Measurements from ENCODE around the gene LRP1.

Gene LRP1

DNA sequence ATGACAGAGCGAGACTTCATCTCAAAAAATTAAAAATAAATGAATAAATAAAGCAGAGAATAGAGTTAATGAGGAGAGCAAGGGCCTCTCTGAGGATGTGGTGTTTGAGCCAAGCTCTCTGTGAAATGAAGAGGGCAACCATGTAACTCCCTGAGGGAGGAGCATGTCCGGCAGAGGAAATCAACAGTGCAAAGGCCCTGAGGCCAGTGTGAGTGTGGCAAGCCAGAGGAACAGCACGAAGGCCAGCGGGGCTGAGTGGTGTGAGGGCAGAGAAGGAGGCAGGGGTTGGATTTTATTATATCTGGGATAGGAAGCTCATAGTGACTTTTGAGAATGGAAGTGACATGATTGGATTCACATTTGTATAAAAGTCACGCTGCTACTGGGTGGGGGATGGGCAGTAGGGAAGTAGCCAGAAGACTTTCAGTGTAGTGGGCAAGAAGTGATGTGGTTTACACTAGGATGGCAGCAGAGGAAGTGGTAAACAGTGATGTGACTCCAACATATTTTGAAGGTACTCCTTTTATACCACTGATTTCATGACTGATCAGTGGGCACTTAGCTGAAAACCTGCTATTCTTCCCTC lies 29.4 kb downstream of the LRP1 start:
- no peak for ATAC-seq

DNA sequence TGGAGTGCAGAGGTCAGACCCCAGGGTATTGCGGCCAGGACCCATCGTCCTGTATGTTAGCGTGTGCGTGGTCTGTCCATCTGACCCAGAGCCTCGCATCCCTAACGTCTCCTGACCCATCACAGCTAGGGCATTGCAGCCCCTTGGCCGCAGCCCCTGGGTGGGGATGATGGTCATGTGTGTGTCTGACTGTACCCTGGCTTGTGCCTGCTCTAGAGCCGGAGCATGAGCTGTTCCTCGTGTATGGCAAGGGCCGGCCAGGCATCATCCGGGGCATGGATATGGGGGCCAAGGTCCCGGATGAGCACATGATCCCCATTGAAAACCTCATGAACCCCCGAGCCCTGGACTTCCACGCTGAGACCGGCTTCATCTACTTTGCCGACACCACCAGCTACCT lies 29.9 kb downstream of the LRP1 start:
- no peak for ATAC-seq

DNA sequence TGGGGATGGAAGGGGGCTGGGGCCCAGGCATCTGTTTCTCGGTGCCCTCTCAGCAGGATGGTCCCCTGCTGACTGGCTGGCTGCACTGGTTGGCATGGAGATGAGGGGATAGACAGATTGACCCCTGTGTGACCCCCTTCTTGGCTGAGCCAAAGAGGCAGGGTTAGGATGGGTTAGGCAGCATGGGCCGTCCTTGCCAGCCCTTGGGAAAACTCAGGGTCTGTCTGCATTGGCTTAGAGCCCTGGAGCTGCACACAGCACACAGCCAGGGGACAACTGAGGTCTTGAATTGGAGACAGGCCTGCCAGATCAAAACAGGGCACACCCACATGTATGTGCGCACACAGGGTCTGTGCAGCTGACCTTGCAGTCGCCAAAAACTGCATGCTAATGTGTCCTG lies 30.4 kb downstream of the LRP1 start:
- ATAC-seq = no peak

DNA sequence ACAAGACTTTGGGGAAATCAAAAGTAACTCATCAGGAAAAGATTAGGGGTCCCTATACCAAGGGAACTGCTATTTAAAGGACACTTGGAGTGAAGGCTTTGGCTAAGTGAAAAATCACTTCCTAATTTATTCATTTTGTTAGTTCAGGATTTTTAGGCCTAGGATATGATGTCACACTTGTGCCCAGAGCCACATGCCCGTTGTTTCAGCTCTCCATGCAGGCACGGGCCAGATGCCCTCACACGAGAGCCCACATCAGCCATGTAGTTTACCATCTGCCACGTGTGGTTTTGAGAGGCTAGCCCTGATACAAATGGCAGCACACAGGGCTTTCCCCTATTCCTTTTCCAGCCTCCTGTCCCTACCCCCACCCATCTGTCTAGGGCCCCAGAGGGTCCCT lies 31.0 kb downstream of the LRP1 start:
- no peak for ATAC-seq

DNA sequence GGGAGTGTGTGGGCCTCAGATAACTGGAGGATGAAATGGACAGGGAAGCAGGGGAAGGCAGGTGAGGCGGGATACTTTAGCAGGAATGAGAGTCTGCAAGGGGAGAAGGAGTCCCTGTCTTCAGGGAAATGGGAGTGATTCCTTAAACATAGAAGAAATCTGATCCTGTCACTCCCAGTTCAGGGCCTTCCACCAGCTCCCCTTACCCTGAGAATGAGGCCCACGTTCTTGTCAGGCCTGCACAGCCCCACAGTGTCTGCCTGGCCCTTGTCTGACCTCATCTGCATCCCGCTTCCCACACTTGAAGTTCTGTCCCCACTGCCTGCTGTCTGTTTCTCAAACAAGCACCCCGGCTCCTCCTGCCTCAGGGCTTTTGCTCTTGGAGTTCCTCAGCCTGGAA lies 31.8 kb downstream of the LRP1 start:
- no peak for ATAC-seq

DNA sequence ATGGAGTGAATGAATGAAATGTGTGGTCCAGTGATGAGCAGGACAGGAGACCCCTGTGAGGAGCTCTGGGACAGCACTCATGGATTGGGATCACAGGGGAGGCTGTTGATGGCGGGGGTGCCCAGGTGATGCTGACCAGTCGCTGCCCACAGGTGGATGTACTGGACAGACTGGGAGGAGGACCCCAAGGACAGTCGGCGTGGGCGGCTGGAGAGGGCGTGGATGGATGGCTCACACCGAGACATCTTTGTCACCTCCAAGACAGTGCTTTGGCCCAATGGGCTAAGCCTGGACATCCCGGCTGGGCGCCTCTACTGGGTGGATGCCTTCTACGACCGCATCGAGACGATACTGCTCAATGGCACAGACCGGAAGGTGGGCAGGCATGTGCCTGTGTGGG lies 32.5 kb downstream of the LRP1 start:
- ATAC-seq = no peak

DNA sequence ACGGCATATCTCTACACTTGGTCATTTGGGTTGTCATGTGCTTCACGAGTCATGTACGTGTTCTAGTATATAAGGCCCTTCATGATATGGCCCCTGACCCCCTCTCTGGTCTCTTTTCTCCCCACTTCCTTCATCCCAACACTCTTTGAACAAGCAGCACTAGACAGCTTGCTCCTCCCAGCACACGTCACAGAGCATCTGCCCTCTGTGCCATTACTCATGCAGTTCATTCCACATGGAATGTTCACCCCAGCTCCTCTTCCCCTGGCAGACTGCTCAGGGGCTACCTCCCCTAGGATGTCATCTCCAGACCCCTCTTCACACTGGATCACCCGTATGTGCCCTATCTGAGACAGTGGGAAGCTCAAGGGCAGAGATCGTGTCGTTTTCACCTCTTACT lies 33.2 kb downstream of the LRP1 start:
- ATAC-seq = no peak

DNA sequence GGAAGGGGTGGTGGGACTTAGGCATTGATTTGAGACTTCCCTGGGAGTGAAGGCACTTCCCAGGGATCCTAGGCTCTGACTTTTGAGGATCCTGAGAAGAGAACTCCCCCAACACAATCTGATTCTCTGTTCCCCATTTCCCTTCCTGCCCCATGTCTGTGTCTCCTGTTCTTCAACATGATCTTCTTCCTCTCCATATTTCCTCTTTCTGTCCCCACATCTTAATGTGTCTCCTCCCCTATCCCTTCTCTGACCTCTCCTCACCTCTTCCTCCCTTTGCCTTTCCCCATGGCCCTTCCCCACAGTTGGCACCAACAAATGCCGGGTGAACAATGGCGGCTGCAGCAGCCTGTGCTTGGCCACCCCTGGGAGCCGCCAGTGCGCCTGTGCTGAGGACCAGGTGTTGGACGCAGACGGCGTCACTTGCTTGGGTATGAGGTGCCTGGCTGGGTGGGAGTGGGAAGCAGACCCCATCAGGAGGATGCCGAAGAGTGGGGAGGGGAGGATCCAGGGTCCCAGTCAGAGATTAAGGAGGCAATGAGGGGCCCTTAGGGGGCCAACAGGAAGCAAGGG lies 34.4 kb downstream of the LRP1 start:
- ATAC-seq = no peak

DNA sequence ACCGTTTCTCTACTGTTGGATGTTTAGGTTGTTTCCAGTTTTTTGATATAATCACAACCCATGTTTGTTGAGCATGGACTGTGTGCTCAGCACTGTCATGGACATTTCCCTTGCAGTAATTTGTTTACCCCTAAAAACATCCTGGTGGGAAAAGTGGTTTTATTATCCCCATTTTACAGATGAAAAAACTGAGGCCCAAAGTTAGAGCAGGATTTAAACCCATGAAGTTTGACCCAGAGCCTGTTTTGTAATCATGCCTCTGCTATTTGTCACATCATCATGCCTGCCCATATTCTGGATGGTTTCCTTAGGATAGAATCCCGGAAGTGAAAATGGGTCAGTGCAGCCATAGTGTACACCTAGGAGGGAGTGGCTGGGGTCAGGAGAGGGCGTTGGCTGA lies 36.2 kb downstream of the LRP1 start:
- no peak for ATAC-seq

DNA sequence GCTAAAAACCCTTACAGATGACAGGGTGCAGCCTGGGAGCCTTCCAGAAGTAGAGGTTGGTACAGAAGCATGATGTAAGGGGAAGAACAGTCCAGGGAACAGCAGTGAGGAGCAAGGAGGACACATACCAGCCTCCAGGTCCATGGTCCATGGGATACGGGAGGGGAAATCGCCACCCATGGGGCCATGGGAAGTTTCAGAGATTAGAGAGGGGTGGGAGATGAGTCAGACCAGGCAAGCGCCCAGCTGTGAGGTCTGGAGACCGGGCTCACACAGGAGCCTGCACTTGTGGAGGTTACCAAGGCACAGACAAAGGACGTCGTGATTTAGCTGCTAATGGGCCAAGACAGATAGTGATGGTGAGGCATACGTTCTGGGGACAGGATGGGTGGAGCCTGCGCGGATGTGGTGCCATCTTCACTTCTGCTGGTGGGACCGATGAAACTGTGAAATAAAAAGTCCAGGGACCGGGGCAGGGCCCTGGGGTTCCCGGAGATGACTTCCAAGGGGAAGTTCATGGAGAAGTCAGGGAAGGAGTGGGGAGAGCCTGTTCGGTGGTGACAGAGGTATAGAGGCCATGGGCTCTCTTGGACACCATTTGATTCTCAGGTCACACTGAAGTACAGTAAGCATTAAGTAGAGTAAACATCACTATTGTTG lies 36.8 kb downstream of the LRP1 start:
- no peak for ATAC-seq

DNA sequence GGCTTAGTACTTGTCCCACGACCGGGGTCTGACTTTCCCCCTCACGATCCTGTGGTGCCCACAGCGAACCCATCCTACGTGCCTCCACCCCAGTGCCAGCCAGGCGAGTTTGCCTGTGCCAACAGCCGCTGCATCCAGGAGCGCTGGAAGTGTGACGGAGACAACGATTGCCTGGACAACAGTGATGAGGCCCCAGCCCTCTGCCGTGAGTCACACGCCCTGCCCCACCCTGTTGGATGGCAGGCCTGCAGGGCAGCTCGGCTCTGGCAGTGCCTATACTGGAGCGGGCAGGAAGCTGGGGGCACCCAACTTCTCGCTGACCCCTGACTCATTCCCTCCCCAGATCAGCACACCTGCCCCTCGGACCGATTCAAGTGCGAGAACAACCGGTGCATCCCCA lies 37.5 kb downstream of the LRP1 start:
- no peak for ATAC-seq

DNA sequence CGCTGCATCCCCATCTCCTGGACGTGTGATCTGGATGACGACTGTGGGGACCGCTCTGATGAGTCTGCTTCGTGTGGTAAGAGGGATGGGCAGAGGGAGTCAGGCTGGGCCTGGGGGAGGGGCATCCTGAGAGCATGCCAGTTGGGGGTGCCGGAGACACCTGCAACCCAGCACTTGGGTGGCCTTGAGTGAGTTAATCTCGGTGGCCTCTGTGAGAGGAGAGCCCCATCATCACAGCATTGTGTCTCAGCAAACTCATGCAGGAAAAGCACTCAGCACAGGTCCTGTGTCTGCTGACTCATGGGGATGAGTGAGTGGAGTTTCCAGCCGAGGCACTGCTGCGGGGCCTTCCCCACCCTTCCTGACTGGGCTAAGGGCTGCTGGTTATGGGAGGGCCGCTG lies 38.7 kb downstream of the LRP1 start:
- ATAC-seq = peak; percentile 95

DNA sequence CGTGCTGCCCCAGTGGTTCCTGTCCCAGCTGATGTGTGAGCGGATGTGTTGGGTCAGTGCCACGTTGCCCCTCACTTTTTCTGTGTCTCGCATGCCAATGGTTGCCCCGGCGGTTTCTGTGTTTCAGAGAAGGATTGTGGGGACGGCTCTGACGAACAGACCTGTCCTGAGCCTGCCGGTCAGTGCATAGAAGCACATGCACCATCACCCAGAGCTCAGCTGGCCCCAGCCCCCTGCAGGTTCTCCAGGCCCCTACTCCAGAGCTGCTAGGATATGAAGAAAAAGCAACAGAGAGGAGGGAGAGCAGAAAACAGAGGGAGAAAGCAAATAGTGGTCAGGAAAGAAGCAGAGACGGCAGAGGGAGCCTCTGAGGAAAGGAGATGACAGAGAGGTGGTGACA lies 39.8 kb downstream of the LRP1 start:
- no peak for ATAC-seq

DNA sequence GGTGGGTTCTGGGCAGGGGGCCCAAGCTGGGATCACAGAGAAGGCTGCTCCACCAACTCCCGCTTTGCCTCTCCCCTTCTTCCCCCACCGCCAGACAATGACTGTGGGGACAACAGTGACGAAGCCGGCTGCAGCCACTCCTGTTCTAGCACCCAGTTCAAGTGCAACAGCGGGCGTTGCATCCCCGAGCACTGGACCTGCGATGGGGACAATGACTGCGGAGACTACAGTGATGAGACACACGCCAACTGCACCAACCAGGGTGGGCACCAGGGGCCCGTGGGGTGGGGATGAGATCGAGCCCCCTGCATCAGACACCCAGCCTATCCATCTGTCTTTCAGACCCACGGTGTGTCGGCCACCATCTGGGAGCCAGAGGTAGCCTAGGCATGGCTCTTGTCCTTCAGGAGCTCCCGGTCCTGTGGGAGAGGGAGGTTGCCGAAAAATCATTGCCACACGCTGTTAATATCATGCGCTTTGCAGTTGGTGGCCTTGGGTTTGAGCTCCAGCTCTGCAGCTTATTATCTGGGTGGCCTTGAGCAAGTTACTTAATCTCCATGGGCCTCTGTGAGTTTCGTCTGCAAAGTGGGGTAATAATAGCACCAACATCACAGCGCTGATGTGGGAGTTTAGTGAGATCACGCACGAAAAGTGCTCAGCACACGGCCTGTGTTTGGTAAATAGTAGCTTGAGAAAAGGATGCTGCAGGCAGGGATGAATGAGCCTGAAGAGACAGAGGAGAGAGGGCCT lies 40.9 kb downstream of the LRP1 start:
- no peak for ATAC-seq

DNA sequence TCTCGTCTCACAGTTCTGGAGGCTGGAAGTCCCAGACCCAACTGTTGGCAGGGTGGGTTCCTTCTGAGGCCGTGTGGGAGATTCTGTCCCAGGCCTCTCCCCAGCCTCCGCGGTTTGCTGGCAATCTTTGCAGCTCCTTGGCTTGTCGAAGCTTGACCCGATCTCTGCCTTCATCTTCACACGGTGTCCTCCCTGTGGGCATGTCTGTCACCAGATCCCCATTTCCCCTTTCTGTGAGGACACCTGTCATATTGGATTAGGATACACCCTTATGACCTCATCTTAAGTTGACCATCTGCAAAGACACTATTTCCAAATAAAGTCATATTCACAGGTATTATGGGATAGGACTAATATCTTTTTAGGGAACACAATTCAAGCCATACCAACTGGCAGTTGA lies 41.7 kb downstream of the LRP1 start:
- no peak for ATAC-seq

DNA sequence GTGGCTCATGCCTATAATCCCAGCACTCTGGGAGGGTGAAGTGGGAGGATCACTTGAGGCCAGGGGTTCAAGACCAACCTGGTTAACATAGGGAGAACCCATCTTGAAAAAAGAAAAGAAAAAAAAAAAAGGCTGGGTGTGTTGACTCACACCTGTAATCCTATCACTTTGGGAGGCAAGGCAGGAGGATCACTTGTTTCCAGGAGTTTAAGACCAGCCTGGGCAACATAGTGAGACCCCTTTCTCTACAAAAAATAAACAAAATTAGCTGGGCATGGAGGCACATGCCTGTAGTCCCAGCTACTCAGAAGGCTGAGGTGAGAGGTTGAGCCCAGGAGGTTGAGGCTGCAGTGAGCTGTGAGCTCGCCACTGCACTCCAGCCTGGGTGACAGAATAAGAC lies 42.1 kb downstream of the LRP1 start:
- ATAC-seq = no peak

DNA sequence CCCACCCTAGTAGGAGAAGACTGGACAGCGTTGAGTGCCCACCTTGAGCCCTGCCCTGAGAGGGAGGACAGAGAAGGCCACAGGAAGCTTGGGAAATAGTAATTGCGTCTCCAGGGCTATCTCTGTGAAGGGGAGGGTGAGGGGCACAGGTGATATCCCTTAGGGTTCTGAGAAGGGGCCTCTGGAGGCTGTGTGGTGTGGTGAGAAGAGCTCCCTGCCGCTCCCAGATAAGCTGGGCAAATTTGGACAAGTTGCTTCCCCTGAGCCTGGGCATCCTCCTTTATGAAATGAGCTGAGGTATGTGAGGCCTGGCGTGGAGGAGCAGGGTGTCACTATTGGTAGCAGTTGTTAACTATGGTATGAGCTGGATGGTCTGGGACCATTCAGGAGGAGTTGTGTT lies 42.6 kb downstream of the LRP1 start:
- no peak for ATAC-seq

DNA sequence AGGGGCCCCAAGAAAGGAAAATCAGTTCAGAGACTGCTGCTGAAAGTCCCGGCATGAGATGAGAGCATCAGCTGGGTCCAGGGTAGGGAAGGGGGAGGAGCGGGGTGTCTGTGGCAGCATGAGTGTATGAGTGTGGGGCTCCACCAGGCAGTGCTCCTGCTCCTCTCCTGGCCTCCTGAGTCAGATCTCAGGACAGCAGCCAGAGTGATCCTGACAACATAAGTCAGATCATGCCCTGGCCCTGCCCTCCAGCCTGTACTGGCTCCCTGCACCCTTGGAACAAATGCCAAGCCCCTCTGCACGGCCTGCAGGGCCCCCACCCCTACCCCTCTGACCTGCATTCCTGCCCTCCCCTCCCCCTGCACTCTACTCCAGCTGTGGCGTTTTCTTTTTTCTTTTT lies 43.4 kb downstream of the LRP1 start:
- ATAC-seq = no peak

DNA sequence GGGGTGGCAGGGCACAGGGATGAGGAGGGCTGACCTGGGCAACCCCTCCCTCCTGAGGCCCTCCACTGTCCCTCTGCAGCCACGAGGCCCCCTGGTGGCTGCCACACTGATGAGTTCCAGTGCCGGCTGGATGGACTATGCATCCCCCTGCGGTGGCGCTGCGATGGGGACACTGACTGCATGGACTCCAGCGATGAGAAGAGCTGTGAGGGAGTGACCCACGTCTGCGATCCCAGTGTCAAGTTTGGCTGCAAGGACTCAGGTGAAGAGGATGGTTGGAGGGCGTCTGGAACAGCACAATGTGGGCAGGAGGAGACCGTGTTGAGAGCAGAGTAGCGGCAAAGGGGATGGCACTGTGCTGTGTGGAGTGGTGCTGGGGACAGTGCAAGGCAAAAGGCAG lies 44.8 kb downstream of the LRP1 start:
- ATAC-seq = peak; percentile 46 to 55

DNA sequence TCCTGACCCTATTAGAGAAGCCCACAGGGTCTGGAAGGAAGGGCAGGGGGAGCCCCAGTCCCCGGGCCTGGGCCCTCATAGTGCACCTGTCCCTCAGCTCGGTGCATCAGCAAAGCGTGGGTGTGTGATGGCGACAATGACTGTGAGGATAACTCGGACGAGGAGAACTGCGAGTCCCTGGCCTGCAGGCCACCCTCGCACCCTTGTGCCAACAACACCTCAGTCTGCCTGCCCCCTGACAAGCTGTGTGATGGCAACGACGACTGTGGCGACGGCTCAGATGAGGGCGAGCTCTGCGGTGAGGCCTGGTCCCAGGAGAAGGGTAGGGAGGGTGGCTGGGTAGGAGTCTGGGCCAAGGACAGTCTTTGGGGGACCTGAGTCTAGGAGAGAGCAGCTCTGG lies 45.4 kb downstream of the LRP1 start:
- ATAC-seq = no peak

DNA sequence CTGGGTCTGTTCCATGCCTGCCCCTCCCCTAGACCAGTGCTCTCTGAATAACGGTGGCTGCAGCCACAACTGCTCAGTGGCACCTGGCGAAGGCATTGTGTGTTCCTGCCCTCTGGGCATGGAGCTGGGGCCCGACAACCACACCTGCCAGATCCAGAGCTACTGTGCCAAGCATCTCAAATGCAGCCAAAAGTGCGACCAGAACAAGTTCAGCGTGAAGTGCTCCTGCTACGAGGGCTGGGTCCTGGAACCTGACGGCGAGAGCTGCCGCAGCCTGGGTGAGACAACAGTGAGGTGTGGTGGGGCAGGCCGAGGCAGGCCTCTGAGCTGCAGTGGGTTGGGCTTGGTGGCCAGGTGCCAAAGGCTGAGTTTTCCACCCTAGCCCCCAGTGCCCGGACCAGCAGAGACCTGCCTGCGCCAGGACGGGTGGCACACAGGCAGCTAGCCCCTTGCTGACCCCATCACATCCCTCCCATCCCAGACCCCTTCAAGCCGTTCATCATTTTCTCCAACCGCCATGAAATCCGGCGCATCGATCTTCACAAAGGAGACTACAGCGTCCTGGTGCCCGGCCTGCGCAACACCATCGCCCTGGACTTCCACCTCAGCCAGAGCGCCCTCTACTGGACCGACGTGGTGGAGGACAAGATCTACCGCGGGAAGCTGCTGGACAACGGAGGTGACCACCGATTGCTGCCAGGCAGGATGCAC lies 47.3 kb downstream of the LRP1 start:
- ATAC-seq = no peak

DNA sequence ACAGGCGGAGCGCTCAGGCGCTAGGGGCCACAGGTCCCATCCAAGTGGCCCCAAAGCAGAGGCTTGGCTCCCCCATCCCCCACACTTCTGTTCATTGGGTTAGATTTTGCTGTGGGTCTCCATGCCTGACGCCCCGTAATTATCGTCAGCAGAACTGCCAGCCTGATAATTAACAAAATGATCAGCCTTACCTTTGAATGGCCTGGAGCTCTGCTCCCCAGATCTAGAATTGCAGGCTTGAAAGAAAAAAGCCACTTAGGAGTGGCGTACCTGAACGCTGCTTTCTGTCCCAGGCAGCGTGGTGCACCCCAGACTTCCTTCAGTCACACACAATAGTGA lies 47.8 kb downstream of the LRP1 start:
- no peak for ATAC-seq

DNA sequence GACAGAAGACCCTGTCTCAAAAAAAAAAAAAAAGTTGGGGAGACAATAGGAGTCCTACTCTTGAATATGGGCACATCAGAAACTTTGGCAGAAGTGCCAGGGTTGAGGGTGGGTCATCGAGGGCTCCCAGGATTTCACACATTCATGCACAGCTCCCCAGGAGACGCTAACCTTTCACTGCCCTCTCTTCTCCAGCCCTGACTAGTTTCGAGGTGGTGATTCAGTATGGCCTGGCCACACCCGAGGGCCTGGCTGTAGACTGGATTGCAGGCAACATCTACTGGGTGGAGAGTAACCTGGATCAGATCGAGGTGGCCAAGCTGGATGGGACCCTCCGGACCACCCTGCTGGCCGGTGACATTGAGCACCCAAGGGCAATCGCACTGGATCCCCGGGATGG lies 48.6 kb downstream of the LRP1 start:
- ATAC-seq = no peak

DNA sequence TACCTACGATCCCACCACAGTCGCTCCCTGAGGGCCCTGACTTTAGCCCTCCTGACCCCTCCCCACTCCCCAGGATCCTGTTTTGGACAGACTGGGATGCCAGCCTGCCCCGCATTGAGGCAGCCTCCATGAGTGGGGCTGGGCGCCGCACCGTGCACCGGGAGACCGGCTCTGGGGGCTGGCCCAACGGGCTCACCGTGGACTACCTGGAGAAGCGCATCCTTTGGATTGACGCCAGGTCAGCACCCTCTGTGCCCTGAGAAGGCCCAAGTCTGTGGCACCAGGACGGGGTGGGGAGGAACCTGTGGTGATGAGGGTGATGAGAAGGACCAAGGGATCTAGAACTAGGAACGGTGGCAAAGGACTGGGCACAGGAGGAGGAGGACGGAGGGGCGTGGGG lies 49.1 kb downstream of the LRP1 start:
- ATAC-seq = no peak
